Measurements from ENCODE around the gene ZNF536. TPM values are rescaled to one million over a fixed set of nuclear protein-coding genes. Genes with fewer than 3 reads are reported as not detected.

The ZNF536 gene
- total RNA-seq, 6 experiments from 2014 or later = 0.25 TPM; not detected in 5

GRCh38 chr19:30381366-30381765 lies 9.2 kb downstream of the ZNF536 start:
- H3K4me3 ChIP-seq = no peak overlapping the region
- DNase-seq = peak in 1 of 3 donors; percentile 13
- TF ChIP-seq POLR2A (IDR thresholded peaks at IDR 0.05) (no peak), CTCF (IDR thresholded peaks at IDR 0.05) (no peak)
- H3K9me3 ChIP-seq = no peaks in the 10 kb centered on the region
- WGBS (ENCODE audit: insufficient coverage, low coverage, low lambda C conversion rate, missing lambda C conversion rate) = 49% methylated on average over 4 of the region's 4 CpGs
- H3K4me1 ChIP-seq = no peaks in the 10 kb centered on the region
- no peak for ATAC-seq
- H3K27me3 ChIP-seq = no peaks in the 10 kb centered on the region
- no peak overlapping the region for H3K27ac ChIP-seq
- H3K36me3 ChIP-seq = no peaks in the 10 kb centered on the region
- intact Hi-C loops (cut with DNase I) = no loop called here

GRCh38 chr19:30385174-30385573 lies 13.0 kb downstream of the ZNF536 start:
- intact Hi-C loops (cut with DNase I) = no loop called here
- H3K27me3 ChIP-seq = no peaks in the 10 kb centered on the region
- no peak overlapping the region for H3K27ac ChIP-seq
- no peaks in the 10 kb centered on the region for H3K36me3 ChIP-seq
- H3K9me3 ChIP-seq = no peaks in the 10 kb centered on the region
- TF ChIP-seq POLR2A (IDR thresholded peaks at IDR 0.05) (no peak), CTCF (IDR thresholded peaks at IDR 0.05) (no peak)
- DNase-seq = peak in 1 of 3 donors; percentile 21
- H3K4me1 ChIP-seq = no peaks in the 10 kb centered on the region
- no peak overlapping the region for H3K4me3 ChIP-seq
- 80% methylated on average over 4 of the region's 9 CpGs for WGBS (ENCODE audit: insufficient coverage, low coverage, low lambda C conversion rate, missing lambda C conversion rate)
- no peak for ATAC-seq

- DNase-seq = peak in 1 of 3 donors; percentile 5
- Histone ChIP-seq H3K27ac (no peak overlapping the region), H3K4me1 (no peaks in the 10 kb centered on the region), H3K4me3 (no peak overlapping the region), H3K27me3 (no peaks in the 10 kb centered on the region), H3K36me3 (no peaks in the 10 kb centered on the region), H3K9me3 (no peaks in the 10 kb centered on the region)
- ATAC-seq = no peak
- TF ChIP-seq CTCF (IDR thresholded peaks at IDR 0.05) (no peak), POLR2A (IDR thresholded peaks at IDR 0.05) (no peak)
- WGBS (ENCODE audit: insufficient coverage, low coverage, low lambda C conversion rate, missing lambda C conversion rate) = 86% methylated on average over 3 of the region's 5 CpGs
- intact Hi-C loops (cut with DNase I) = no loop called here
These were observed 13.5 kb downstream of the ZNF536 start for GRCh38 chr19:30385666-30386065.

GRCh38 chr19:30386551-30387143 lies 14.5 kb downstream of the ZNF536 start:
- TF ChIP-seq POLR2A (IDR thresholded peaks at IDR 0.05) (no peak), CTCF (IDR thresholded peaks at IDR 0.05) (no peak)
- Histone ChIP-seq H3K4me3 (no peak overlapping the region), H3K36me3 (no peaks in the 10 kb centered on the region), H3K4me1 (no peaks in the 10 kb centered on the region), H3K27me3 (no peaks in the 10 kb centered on the region), H3K9me3 (no peaks in the 10 kb centered on the region), H3K27ac (no peak overlapping the region)
- DNase-seq = peak in 1 of 3 donors; percentile 30
- 29% methylated on average over 10 of the region's 13 CpGs for WGBS (ENCODE audit: insufficient coverage, low coverage, low lambda C conversion rate, missing lambda C conversion rate)
- intact Hi-C loops (cut with DNase I) = no loop called here
- no peak for ATAC-seq

Measured in right lobe of liver (tissue), 6 donors.